Smooth muscle cell of the brain vasculature (primary cell): ENCODE results near the gene RPL18.

Experiments used
- DNase-seq: peaks from one replicate; pipeline ENCODE4 v3.0.0-alpha.2; 2012; ENCODE audit warnings: low read depth, low spot score

RPL18 gene

DNA sequence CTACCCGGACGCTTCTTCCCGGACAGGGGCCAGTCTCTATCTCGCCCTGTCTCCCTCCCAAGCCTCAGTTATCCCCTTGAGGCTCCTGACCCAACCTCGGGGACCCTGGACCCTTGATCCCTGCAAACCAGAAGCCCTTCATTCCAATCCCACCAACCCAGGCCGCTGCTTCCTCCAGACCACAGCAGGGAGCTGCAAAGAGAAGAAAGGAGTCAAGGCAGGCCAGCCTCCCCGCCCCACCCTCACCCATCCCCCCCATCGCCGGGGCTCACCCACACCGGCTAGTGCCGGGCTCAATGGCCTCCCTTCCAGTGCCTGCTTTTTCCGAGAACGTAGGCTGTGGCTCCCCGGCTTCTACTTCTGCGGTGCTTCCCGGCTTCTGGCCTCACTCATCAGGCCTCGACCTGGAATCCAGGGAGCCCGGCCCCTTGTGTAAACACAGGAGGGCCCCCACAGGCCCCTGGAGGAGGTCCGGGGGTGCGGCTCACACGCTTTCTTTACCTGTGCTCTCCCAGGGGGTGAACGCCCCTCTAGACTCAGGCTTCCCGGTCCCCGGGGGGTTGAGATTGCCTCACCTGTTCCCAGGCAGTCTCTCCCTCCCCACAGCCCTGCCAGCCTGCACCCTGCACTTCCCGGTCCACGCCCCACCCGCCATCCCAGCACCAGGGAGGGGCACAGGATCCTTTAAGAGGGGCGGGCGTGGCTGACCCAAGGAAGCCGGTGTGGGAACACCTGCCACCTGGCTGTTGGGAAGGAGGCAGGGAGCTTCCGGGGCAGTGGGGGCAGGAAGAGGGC, 4.3 kb downstream of the RPL18 start, which contains the start of gene FAM83E:
FAM83E (minus strand) TSS at position 641 of the 795 bp plus-strand sequence. CDS start 1,704 bp downstream, outside the sequence.
- no peak for DNase-seq

DNA sequence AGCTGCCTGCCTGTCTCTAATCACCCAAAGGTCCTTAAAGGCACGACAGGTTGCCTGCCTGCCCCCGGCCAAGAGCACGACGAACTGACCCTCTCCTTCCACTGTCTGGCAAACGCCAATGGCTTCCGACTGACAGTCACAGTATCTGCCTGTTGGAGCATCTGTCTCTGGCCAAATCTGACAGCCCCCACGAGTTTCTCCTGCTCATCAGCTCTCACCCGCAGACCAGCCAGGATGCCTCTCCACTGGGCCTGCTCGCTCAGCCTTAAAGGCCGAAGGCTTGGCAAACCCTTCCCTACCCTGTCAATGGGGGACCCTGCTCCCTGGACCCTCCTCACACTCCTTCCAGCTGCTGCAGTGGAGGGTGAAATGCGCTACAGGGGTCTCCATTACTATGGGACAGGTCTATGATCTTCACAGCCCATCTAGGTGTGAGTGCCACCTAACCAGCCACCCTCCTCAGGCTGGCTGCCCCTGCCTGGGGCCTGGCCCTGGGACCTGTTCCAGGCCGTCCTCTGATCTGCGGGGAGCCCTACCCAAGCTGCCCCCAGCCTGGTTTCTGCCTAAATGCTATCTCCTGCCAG, 5.0 kb downstream of the RPL18 start:
- no peak for DNase-seq

DNA sequence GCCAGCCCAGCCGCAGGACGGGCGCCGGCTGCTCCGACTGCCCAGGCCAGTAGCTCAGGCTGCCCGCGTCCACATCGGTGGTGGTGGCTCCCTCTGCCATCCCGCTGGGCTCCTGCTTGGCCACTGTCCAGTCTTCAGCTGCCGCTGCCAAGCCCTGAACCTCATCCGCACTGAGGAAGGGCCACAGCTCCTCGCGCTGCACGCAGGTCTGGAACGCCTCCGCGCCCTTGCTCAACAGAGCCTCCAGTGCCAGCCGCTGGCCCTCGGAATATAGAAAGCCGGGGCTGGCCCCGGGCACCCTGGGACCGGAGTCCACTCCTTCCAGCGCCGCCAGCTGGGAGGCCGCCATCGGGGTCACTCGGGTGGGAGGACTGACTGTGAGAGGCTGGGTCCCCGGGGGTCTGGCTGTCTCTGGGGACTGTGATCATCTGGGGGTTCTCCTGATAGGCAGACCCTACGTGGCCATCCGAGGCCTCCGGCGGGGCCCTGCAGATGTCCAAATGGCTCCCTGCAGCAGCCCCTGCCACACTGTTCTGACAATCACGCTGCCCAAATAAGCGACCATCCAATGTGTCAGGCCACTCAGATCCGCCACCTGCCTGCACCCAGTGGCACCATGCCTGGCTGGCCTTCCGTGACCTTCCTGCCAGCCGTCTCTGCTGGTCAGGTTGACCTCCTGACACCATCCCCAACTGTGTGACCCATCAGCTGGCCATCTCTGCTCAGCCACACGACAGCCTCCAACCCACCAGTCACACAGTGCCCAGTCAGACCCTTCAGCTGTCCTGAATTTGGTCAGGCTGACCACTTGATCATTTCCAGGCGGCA, 5.7 kb downstream of the RPL18 start:
- DNase-seq: no peak

DNA sequence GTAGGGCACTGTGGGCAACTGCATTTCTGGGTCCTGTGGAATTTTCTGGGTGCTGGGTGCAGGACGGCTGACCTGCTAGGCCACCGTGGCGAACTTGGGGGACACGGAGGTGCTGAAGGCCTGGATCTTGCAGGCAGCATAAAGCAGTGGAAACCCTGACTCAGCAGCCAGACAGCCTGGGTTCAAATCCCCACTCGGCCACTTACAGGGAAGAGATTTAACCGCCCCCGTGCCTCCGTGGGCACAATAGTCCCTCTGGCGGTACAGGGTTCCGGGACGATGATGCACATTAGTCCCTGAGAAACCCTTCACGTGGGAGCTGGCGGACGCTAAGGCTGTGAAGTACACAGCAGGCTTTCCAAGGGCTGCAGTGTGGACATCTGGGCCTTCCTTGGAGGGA, 7.1 kb downstream of the RPL18 start:
- no peak for DNase-seq

DNA sequence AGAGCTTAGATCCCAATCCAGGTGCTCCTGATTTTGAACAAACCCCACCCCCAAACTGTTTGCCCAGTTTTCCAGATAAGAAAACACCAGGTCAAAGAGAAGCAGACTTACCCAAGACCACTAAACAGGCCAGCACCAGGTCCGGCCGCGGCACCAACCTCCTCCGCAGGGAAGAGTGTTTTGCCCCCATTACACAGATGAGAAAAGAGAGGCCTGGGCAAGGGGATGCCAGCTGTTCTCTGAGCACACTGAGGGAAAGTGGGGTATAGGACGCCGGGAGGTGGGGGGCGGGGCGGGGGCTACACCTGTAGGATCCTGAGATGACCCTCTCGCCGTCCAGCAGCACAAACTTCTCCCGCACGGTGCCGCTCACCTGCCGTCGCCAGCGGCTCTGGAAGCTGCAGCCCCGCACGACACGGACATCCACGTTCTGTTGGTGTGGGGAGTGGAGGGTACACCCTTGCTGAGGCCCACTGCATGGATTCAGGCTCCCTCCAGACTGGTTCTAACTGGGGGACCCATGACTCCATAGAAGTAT, 9.3 kb downstream of the RPL18 start:
- DNase-seq: no peak

DNA sequence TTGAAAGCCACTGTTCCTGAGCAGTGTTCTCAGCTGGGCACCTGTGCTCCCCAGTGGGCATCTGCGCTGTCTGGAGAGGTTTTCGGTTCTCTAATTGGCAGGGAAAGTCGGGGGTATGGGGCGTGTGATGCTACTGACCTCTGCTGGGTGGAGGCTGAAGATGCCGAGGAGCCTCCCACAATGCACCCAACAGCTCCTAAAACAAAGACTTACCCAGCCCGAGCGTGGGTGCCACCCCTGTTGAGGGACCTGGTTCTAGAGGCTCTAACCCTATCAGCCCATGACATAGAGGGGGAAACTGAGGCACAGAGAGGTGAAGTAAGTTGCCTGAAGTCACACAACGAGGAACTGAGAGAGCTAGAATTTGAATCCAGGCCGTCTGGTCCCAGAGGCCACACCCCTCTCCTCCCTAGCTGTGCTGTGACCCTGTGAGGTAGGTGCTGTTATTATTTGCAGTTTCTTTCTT, 10.1 kb downstream of the RPL18 start:
- DNase-seq: no peak

DNA sequence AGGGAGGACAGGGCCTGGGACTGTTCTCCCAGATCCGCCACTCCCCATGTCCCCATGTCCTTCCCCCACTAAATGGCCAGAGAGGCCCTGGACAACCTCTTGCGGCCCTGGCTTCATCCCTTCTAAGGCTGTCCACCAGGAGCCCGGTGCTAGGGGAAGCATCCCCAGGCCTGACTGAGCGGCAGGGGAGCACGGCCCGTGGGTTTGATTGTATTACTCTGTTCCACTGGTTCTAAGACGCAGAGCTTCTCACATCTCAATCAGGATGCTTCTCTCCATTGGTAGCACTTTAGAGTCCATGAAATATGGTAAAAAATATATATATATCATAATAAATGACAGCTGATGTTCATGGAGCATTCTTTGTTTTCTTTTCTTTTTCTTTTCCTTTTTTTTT, 11.6 kb downstream of the RPL18 start:
- DNase-seq: no peak

DNA sequence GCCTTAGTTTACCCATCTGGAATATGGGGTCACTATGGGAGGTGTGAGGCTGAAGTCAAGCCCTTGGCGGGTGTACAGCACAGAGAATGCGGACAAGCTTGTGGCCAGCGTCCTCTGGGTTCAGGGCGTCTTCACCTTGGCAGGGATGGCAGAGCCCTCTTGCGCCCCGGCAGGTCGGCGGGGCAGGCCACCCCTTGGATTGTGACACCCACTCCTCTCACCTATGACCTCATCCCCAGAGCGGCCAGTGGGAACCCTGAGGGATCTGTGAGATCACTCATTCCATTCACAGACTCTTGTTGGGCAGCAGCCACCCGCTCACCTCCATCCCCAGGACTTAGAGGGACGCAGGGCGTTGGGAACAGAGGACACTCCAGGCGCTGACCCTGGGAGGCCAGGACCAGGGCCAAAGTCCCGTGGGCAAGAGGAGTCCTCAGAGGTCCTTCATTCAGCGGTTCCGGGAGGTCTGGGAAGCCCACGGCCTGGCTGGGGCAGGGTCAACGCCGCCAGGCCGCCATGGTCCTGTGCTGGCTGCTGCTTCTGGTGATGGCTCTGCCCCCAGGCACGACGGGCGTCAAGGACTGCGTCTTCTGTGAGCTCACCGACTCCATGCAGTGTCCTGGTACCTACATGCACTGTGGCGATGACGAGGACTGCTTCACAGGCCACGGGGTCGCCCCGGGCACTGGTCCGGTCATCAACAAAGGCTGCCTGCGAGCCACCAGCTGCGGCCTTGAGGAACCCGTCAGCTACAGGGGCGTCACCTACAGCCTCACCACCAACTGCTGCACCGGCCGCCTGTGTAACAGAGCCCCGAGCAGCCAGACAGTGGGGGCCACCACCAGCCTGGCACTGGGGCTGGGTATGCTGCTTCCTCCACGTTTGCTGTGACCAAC, 12.3 kb downstream of the RPL18 start, which contains the start of gene SPACA4:
SPACA4 (plus strand) TSS at position 280 of the 896 bp plus-strand sequence; CDS start at position 517, 237 bp downstream.
- no peak for DNase-seq

DNA sequence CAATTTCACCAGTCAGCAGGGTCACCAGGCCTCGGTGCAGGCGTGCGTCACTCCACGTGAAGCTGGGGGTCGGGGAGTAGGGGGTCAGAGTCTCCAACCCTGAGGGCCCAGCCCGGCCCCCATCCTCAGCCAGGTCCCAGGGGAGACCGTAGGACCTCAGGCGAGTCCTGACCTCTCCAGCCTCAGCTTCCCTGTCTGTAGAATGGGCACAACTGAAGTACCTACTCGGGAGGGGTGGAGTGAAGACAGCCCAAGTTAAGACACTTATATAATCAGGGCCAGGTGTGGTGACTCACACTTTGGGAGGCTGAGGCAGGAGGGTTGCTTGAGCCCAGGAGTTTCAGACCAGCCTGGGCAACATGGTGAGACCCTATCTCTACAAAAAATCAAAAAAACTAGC, 15.1 kb downstream of the RPL18 start:
- no peak for DNase-seq

DNA sequence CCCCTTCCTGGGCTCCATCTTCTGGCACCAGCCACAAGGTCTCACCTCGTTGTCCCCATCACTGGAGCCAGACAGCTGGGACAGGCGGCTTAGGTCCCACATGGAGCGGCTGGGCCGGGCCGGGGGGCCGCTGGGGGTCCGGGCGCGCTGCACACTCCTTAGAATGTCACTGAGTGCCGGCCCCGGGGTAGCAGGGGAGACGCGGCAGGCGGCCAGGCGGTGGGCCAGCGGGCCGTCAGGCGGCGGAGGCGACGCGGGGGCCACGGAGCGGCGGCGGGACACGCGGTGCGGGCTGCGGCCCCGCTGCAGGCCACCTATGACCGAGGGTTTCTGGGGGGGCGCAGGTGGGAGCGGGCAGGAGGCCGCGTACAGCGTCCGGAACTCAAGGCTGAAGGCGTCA, 15.5 kb downstream of the RPL18 start:
- no peak for DNase-seq

DNA sequence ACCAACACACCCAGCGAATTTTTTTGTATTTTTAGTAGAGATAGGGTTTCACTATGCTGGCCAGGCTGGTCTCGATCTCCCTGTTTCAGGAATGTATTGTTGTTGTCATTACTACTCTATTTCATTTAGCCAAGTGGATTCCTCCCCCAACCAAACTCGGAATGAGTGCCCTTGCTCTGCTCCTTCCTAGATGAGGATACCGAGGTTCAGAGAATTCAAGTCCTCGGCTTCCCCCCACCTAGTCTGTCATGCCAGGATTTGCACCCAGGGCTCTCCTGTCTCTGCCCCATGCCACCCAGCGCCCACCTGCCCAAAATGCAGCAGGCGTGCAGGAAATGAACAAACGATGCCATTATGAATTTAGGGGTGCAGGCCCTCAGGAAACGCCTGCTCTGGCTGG, 16.0 kb downstream of the RPL18 start:
- DNase-seq: no peak

DNA sequence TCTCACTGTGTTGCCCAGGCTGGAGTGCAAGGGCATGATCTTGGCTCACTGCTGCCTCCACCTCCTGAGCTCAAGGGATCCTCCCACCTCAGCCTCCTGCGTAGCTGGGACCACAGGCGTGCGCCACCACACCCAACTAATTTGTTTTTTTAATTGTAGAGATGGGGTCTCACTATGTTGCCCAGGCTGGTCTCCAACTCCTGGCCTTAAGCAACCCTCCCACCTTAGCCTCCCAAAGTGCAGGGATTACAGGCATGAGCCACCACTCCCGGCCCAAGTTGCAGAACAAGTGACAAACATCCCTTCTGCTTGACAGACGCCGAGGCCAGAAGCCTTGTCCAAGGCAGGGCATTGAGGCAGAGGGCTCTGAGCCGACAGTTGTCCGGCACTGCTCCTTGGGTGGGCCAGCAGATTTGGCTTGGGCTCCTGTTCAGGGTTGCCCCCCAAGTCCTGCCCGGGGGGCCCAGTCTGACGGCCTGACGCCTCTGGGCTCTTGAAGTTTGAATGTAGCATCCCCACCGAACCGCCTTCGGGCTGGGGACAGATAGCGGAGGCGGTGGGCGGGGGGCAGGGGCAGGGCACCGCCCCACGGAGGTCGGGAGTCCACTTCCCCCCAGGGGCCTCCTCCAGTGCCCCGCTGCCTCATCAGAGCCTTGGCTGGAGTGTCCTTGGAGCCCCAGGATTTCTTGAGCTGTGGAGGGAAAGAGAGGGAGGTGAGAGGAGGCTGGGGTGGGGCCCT, 18.1 kb downstream of the RPL18 start:
- no peak for DNase-seq

DNA sequence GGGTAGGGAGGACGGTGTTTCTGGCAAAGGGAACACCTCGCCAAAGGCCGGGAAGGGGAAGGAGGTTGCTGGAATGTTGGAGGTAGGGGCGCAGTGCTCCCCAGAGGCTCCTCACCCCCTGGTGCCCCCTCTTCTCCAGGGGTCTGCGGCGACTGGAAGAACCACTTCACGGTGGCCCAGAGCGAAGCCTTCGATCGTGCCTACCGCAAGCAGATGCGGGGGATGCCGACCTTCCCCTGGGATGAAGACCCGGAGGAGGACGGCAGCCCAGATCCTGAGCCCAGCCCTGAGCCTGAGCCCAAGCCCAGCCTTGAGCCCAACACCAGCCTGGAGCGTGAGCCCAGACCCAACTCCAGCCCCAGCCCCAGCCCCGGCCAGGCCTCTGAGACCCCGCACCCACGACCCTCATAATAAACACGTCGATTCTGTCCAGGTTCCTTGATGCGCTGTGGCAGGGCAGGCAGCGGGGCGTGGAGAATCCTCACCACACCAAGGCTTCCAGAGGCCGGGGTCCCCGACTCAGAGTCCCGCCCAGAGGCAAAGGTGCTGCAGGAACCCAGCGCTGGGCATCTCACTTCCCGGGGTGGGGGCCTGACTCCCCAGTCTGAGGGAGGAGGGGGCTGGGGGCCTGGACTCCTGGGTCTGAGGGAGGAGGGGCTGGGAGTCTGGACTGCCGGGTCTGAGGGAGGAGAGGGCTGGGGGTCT, 19.8 kb downstream of the RPL18 start:
- no peak for DNase-seq

DNA sequence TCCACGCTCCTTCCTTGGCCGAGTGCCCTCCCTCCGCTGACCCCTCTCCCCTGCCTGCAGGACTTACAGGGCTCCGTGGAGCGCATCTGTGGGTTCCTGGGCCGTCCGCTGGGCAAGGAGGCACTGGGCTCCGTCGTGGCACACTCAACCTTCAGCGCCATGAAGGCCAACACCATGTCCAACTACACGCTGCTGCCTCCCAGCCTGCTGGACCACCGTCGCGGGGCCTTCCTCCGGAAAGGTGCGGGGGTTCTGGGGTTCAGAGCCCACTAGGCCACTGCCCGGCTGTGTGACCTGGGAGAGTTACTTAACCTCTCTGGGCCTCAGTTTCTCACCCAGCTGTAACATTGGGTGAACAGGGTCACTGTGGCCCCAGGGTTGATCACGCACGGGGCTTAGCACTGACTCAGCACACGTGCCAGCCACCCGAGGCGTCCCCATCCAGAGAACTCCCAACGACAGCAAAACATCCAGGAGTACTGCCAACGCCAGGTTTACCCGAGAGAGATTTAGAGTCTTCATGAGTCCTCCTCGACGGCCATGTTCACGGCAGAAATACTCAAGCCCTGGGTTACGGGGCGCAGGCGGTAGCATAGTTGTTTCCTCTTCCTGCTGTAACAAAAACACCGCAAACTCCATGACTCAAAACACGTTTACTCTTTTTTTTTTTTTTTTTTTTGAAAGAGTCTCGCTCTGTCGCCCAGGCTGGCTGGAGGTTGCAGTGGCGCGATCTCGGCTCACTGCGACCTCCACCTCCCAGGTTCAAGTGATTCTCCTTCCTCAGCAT, 22.1 kb downstream of the RPL18 start:
- no peak for DNase-seq

DNA sequence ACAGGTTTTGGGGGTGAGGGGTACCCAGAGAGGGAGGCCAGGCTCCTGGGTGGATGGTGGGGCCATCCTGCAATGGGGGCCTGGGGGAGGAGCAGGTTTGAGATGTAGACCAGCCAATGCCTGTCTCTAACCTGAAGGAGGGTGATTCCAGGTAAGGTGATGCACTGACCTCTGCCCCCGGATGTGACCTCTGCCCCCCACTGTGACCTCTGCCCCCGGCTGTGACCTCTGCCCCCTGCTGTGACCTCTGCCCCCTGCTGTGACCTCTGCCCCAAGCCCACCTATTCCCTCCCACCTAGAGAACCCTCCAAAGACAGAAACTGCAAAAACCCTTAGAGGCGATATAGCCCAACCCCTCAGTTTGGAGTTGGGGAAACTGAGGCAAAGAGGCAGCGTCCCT, 22.7 kb downstream of the RPL18 start:
- DNase-seq: no peak

DNA sequence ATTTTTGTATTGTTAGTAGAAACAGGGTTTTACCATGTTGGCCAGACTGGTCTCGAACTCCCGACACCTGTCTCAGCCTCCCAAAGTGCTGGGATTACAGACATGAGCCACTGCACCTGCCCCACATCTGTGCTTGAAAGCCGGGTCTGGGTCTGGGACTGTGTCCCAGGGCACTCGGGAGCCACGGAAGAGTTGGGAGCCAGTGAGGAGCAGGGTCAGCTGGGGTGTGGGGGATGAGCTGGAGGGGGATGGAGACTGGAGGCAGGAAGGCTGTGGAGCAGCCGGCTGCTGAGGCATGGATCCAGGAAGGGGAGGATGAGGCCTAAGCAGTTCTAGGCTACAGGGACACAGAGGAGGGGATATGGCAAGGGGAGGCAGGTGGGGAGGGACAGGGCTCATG, 23.1 kb downstream of the RPL18 start:
- no peak for DNase-seq

DNA sequence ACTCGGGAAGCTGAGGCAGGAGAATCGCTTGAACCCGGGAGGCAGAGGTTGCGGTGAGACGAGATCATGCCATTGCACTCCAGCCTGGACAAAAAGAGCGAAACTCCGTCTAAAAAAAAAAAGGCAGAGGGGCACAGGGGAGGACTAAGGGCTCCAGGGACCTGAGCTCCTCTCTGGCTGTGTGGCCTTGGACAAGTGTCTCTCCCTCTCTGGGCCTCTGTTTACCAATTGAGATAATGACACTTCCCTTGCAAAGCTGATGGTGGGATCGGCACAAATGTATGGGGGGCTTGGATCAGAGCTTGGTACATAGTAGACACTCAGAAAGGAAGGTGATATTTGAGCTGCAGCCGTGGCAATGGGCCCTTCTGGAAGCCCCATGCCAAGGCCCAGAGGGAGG, 23.8 kb downstream of the RPL18 start:
- no peak for DNase-seq

DNA sequence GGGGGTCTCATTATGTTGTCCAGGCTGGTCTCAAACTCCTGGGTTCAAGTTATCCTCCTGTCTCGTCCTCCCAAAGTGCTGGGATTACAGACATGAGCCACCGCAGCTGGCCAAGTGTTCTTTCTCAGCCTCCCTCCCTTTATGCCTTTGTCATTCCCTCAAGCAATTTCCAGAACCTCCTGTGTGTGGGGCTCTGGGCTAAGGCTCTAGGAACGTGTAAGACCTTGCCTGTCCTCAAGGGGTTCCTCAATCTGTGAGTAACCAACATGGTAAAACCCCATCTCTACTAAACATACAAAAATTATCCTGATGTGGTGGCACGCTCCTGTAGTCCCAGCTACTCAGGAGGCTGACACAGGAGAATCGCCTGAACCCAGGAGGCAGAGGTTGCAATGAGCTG, 28.0 kb downstream of the RPL18 start:
- no peak for DNase-seq
